ENCODE measurements around the gene ADGRL1.

DNA sequence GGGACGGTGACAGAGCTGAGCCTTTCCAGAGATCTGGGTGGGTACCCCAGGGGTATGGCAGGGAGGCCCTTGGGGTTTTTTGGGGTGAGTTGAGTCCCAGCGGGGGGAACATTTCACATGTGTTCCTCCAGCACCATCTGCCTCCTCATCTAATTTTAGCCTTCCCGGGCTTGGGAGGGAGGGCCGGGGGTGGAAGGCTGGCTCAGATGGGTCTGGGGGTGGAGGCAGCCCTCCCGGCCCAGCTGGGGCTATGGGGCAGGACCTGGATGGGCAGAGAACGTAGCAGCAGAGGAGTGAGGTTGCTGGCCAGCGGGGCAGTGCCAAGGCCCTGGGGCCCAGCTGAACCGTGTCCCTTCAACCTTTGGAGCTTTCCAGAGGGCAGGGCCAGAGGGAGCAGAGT lies 23.5 kb downstream of the ADGRL1 start:
- TF ChIP-seq, protein P1, sequence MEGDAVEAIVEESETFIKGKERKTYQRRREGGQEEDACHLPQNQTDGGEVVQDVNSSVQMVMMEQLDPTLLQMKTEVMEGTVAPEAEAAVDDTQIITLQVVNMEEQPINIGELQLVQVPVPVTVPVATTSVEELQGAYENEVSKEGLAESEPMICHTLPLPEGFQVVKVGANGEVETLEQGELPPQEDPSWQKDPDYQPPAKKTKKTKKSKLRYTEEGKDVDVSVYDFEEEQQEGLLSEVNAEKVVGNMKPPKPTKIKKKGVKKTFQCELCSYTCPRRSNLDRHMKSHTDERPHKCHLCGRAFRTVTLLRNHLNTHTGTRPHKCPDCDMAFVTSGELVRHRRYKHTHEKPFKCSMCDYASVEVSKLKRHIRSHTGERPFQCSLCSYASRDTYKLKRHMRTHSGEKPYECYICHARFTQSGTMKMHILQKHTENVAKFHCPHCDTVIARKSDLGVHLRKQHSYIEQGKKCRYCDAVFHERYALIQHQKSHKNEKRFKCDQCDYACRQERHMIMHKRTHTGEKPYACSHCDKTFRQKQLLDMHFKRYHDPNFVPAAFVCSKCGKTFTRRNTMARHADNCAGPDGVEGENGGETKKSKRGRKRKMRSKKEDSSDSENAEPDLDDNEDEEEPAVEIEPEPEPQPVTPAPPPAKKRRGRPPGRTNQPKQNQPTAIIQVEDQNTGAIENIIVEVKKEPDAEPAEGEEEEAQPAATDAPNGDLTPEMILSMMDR (IDR thresholded peaks at IDR 0.05; ENCODE audit: borderline replicate concordance, extremely low read depth, low read length, poor library complexity, severe bottlenecking), result no peak
- TF ChIP-seq EZH2 (IDR thresholded peaks at IDR 0.05; ENCODE audit: borderline replicate concordance, low read depth, low read length, severe bottlenecking), result no peak

Data from DND-41 (cell line).